Progenitor cell of endocrine pancreas (in vitro differentiated cells): ENCODE data around the gene GLMP. TPM values are rescaled to one million over a fixed set of nuclear protein-coding genes. Genes with fewer than 3 reads are reported as not detected.
A peak's percentile ranks its signal among the peaks of the same experiment; 100 is the strongest.

Experiments
- DNase-seq: peaks from one replicate; pipeline ENCODE4 v3.0.0; 2021; ENCODE audit warnings: low spot score; ENCODE audit not compliant: unreplicated experiment
- H3K27ac Mint-ChIP-seq: 2 replicates; pipeline ENCODE4 v1.8.0; 2021; ENCODE audit warnings: mild to moderate bottlenecking, moderate library complexity, mixed read lengths
- H3K27me3 Mint-ChIP-seq: 2 replicates; pipeline ENCODE4 v1.8.0; 2021; ENCODE audit warnings: mixed read lengths
- H3K36me3 Mint-ChIP-seq: 2 replicates; pipeline ENCODE4 v1.8.0; 2022; ENCODE audit warnings: mixed read lengths; ENCODE audit not compliant: insufficient read depth
- H3K4me1 Mint-ChIP-seq: 2 replicates; pipeline ENCODE4 v1.8.0; 2021; ENCODE audit warnings: low read depth, mixed read lengths
- H3K4me3 Mint-ChIP-seq: 2 replicates; pipeline ENCODE4 v1.8.0; 2021; ENCODE audit warnings: low read depth, mild to moderate bottlenecking, moderate library complexity, mixed read lengths
- H3K9me3 Mint-ChIP-seq: 2 replicates; pipeline ENCODE4 v1.8.0; 2021; ENCODE audit warnings: low read depth, mixed read lengths
- CTCF ChIP-seq: fragments of 200-600 bp; sonication (generic); IDR thresholded peaks from one replicate; pipeline ENCODE4 v1.5.0; 2021; ENCODE audit warnings: antibody characterized with exemption, mild to moderate bottlenecking; ENCODE audit not compliant: unreplicated experiment
- total RNA-seq: library from RNA; stranded (reverse); gene quantifications from 2 replicates; pipeline ENCODE4 v1.2.1, GENCODE V29; 2021

The GLMP gene
- total RNA-seq, 1 donor from 2014 or later = 57.1 TPM

GRCh38 chr1:156286061-156286460, 9.4 kb downstream of the GLMP start:
- Mint-ChIP-seq H3K27ac (no peak overlapping the region), H3K27me3 (no peaks in the 10 kb centered on the region)

GRCh38 chr1:156285437-156285836, 10.0 kb downstream of the GLMP start:
- no peaks in the 10 kb centered on the region for H3K27me3 Mint-ChIP-seq
- TF ChIP-seq CTCF = no peak
- DNase-seq = no peak
- peaks cover 28% of the 10 kb centered on the region for H3K4me1 Mint-ChIP-seq
- H3K27ac Mint-ChIP-seq = no peak overlapping the region
- H3K4me3 Mint-ChIP-seq = no peak overlapping the region
- H3K36me3 Mint-ChIP-seq = peaks cover 1% of the 10 kb centered on the region
- no peaks in the 10 kb centered on the region for H3K9me3 Mint-ChIP-seq

More at GRCh38 chr1:156286061-156286460, 9.4 kb downstream of the GLMP start:
- Mint-ChIP-seq H3K4me1 (peaks cover 29% of the 10 kb centered on the region), H3K9me3 (no peaks in the 10 kb centered on the region), H3K36me3 (peaks cover 1% of the 10 kb centered on the region), H3K4me3 (no peak overlapping the region)
- no peak for TF ChIP-seq CTCF
- no peak for DNase-seq

- Mint-ChIP-seq H3K27me3 (no peaks in the 10 kb centered on the region), H3K4me1 (peaks cover 28% of the 10 kb centered on the region), H3K4me3 (peak overlapping the region; percentile 88), H3K9me3 (no peaks in the 10 kb centered on the region), H3K27ac (no peak overlapping the region), H3K36me3 (peaks cover 1% of the 10 kb centered on the region)
- no peak for TF ChIP-seq CTCF
- DNase-seq = no peak
Measured at GRCh38 chr1:156284757-156285156, 10.7 kb downstream of the GLMP start.

GRCh38 chr1:156284112-156284511, 11.4 kb downstream of the GLMP start, which contains the start of gene TMEM79:
Gene TMEM79, plus strand, starts transcription at chr1:156284325. Its CDS starts 902 bp downstream, at chr1:156285227.
- DNase-seq = no peak
- Mint-ChIP-seq H3K9me3 (no peaks in the 10 kb centered on the region), H3K36me3 (peaks cover 1% of the 10 kb centered on the region), H3K27me3 (no peaks in the 10 kb centered on the region), H3K4me1 (peaks cover 28% of the 10 kb centered on the region), H3K27ac (peak within 1 kb of the TSS; percentile 96), H3K4me3 (peak within 1 kb of the TSS; percentile 88)
- no peak for TF ChIP-seq CTCF

GRCh38 chr1:156283521-156283920, 12.0 kb downstream of the GLMP start:
- no peaks in the 10 kb centered on the region for H3K27me3 Mint-ChIP-seq
- H3K9me3 Mint-ChIP-seq = no peaks in the 10 kb centered on the region
- peaks cover under 1% of the 10 kb centered on the region for H3K36me3 Mint-ChIP-seq
- no peak for DNase-seq
- H3K4me1 Mint-ChIP-seq = peaks cover 28% of the 10 kb centered on the region
- peak overlapping the region; percentile 88 for H3K4me3 Mint-ChIP-seq
- peak overlapping the region; percentile 96 for H3K27ac Mint-ChIP-seq
- no peak for TF ChIP-seq CTCF
